ENCODE data around the gene POLR2E. TPM values are rescaled to one million over a fixed set of nuclear protein-coding genes. Genes with fewer than 3 reads are reported as not detected.

The POLR2E gene
- total RNA-seq, 1 experiment from 2014 or later, result 237 TPM

DNA sequence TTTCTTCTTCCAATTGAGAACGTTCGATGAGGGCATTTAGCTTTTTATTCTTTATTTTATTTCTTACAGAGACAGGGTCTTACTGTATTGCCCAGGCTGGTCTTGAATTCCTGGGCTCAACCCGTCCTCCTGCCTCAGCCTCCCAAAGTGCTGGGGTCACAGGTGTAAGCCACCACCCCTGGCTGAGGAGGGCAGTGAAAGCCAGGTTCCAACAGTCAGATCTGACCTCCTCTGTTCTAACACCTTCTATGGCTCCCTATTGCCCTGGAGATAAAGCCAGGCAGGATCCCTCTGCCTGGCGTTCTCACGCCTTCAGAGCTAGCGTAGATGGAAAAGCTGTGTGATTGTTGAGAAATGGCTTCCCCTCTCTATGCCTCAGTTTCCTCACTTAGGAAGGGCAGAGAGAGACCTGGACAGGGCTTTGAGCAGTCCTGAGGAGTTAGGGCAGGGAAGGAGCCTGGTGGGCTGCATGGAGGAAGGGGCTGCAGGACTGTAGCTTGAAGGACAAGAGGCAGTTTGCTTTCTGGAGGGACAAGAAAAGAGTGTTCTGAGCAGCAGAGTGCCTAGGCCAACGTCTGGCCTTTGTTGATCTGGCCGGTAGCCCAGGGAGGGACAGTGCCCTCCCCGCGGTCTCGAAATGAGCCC lies 22.7 kb downstream of the POLR2E start:
- POLR2A ChIA-PET (ENCODE audit: unreplicated experiment), result no interaction called here
- no peaks in the 10 kb centered on the region for H3K79me2 ChIP-seq (ENCODE audit: low read depth)
- CTCF ChIA-PET, result no interaction called here
- no peaks in the 10 kb centered on the region for H4K20me1 ChIP-seq (ENCODE audit: insufficient read depth)
- no peak overlapping the region for H3K4me2 ChIP-seq
- no peak for DNase-seq
- no peaks in the 10 kb centered on the region for H3K36me3 ChIP-seq (ENCODE audit: low read depth)
- H3K9me3 ChIP-seq (ENCODE audit: insufficient read depth, low read depth), result no peaks in the 10 kb centered on the region
- no peak overlapping the region for H3K27ac ChIP-seq
- intact Hi-C loops (cut with micrococcal nuclease; ENCODE audit: unreplicated experiment), result no loop called here
- peaks cover 26% of the 10 kb centered on the region; the same call in 1 of the 2 replicates for H3F3A ChIP-seq (ENCODE audit: insufficient read depth, low read depth)
- TF ChIP-seq, protein P1, sequence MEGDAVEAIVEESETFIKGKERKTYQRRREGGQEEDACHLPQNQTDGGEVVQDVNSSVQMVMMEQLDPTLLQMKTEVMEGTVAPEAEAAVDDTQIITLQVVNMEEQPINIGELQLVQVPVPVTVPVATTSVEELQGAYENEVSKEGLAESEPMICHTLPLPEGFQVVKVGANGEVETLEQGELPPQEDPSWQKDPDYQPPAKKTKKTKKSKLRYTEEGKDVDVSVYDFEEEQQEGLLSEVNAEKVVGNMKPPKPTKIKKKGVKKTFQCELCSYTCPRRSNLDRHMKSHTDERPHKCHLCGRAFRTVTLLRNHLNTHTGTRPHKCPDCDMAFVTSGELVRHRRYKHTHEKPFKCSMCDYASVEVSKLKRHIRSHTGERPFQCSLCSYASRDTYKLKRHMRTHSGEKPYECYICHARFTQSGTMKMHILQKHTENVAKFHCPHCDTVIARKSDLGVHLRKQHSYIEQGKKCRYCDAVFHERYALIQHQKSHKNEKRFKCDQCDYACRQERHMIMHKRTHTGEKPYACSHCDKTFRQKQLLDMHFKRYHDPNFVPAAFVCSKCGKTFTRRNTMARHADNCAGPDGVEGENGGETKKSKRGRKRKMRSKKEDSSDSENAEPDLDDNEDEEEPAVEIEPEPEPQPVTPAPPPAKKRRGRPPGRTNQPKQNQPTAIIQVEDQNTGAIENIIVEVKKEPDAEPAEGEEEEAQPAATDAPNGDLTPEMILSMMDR (conservative IDR thresholded peaks at IDR 0.05), result no peak
- TF ChIP-seq EZH2 (IDR thresholded peaks at IDR 0.05; ENCODE audit: low read depth), result no peak
- H3K27me3 ChIP-seq (ENCODE audit: insufficient read depth, low read depth), result no peaks in the 10 kb centered on the region
- H3K4me1 ChIP-seq (replicated peaks; ENCODE audit: insufficient read depth), result 0 out of 2 replicates have a peak, but pooled peaks cover 9% of the 10 kb centered on the region
- H3K4me3 ChIP-seq, result no peak overlapping the region
- BruUV-seq (replicated peaks), result no TSS peak
- no peaks in the 10 kb centered on the region for H3K9me2 ChIP-seq (ENCODE audit: insufficient read depth)
- H2AFZ ChIP-seq, result no peak overlapping the region

DNA sequence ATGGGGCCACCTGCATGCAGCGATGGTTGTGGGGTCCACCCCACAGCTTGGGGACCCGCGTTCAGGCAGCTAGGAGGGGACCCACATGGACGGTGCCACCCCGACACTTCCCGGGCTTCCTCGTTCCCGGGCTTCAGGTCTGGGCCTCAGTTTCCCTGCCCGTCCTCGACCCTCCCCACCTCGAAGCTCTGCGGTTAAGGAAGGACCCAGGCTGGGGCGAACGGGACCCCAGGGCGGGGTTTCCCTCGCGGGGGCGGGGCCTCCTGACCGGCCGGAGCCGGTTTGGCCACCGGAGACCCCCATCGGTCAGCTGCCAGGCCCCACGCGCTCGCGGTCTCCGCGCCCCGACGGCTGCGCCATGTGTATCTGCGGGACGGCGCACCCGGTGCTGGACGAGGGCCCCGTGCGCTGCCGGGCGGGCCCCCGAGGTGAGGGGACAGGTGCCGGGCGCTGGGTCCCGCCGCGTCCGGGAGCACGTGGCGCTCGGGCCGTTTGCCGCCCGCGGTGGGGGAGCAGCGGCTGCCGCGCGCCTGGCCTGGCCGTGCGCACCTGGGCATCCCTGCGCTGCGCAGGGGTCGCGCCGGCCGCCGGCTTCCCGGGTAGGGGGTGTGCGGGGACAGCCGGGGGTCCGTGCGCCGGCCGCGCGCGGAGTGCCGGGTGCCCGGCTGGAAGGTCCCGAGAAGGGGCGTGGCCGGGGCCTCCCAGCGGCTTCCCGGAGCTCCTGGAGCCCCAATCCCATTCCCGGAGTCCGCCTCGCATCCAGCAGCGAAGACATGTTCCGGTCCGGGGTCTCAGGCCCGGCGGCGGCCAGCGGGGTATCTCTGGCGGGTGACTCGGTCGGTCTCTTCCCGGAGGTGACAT lies 24.0 kb downstream of the POLR2E start:
- no peaks in the 10 kb centered on the region for H3K36me3 ChIP-seq (ENCODE audit: low read depth)
- ChIA-PET POLR2A (ENCODE audit: unreplicated experiment) (no interaction called here), CTCF (interaction anchor here (0.5 kb wide), 1 partner anchor 145 kb away, joined by 4 read pairs; no protein-coding TSS in a partner anchor)
- DNase-seq, result no peak
- H3K9me2 ChIP-seq (ENCODE audit: insufficient read depth), result no peaks in the 10 kb centered on the region
- no peak overlapping the region for H3K27ac ChIP-seq
- H3K4me3 ChIP-seq, result no peak overlapping the region
- no peak overlapping the region for H2AFZ ChIP-seq
- H3F3A ChIP-seq (ENCODE audit: insufficient read depth, low read depth), result peaks cover 26% of the 10 kb centered on the region; the same call in 1 of the 2 replicates
- H3K27me3 ChIP-seq (ENCODE audit: insufficient read depth, low read depth), result no peaks in the 10 kb centered on the region
- H3K79me2 ChIP-seq (ENCODE audit: low read depth), result no peaks in the 10 kb centered on the region
- no TSS peak for BruUV-seq (replicated peaks)
- H4K20me1 ChIP-seq (ENCODE audit: insufficient read depth), result no peaks in the 10 kb centered on the region
- H3K9me3 ChIP-seq (ENCODE audit: insufficient read depth, low read depth), result no peaks in the 10 kb centered on the region
- no peak for TF ChIP-seq EZH2 (IDR thresholded peaks at IDR 0.05; ENCODE audit: low read depth)
- TF ChIP-seq, protein P1 (conservative IDR thresholded peaks at IDR 0.05), result no peak
- H3K4me2 ChIP-seq, result no peak overlapping the region
- peaks cover 15% of the 10 kb centered on the region for H3K4me1 ChIP-seq (replicated peaks; ENCODE audit: insufficient read depth)
- intact Hi-C loops (cut with micrococcal nuclease; ENCODE audit: unreplicated experiment), result no loop called here

DNA sequence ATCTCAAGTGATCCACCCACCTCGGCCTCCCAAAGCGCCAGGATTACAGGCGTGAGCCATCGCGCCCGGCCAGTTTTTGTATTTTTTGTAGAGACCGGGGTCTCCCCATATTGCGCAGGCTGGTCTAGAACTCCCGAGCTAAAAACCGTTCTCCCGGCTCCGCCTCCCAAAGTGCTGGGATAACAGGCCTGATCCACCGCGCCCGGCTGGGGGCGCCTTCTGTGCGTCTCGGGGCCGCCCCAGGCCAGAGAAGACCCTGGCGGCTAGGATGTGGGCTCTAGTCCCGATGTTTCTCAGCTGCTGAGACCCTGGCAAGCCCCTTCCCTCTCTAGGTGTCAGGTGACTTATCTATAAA lies 24.6 kb downstream of the POLR2E start:
- Histone ChIP-seq H3K27ac (no peak overlapping the region), H2AFZ (no peak overlapping the region), H3K4me2 (no peak overlapping the region), H3K36me3 (ENCODE audit: low read depth) (no peaks in the 10 kb centered on the region), H3K27me3 (ENCODE audit: insufficient read depth, low read depth) (no peaks in the 10 kb centered on the region), H3K4me1 (replicated peaks; ENCODE audit: insufficient read depth) (peaks cover 16% of the 10 kb centered on the region), H4K20me1 (ENCODE audit: insufficient read depth) (no peaks in the 10 kb centered on the region), H3K9me2 (ENCODE audit: insufficient read depth) (no peaks in the 10 kb centered on the region), H3K4me3 (no peak overlapping the region), H3K9me3 (ENCODE audit: insufficient read depth, low read depth) (no peaks in the 10 kb centered on the region), H3F3A (ENCODE audit: insufficient read depth, low read depth) (peaks cover 27% of the 10 kb centered on the region; the same call in 1 of the 2 replicates), H3K79me2 (ENCODE audit: low read depth) (no peaks in the 10 kb centered on the region)
- BruUV-seq (replicated peaks), result no TSS peak
- CTCF ChIA-PET, result no interaction called here
- no peak for DNase-seq
- POLR2A ChIA-PET (ENCODE audit: unreplicated experiment), result no interaction called here
- intact Hi-C loops (cut with micrococcal nuclease; ENCODE audit: unreplicated experiment), result no loop called here
- TF ChIP-seq, protein P1 (conservative IDR thresholded peaks at IDR 0.05), result no peak
- no peak for TF ChIP-seq EZH2 (IDR thresholded peaks at IDR 0.05; ENCODE audit: low read depth)
